ENCODE measurements around the gene ARFGAP3.
"Not testable (repeated sequence)": the region's sequence is repeated elsewhere in the genome, so short reads cannot be mapped to it uniquely, and the experiment has no call there.

ARFGAP3 gene

DNA sequence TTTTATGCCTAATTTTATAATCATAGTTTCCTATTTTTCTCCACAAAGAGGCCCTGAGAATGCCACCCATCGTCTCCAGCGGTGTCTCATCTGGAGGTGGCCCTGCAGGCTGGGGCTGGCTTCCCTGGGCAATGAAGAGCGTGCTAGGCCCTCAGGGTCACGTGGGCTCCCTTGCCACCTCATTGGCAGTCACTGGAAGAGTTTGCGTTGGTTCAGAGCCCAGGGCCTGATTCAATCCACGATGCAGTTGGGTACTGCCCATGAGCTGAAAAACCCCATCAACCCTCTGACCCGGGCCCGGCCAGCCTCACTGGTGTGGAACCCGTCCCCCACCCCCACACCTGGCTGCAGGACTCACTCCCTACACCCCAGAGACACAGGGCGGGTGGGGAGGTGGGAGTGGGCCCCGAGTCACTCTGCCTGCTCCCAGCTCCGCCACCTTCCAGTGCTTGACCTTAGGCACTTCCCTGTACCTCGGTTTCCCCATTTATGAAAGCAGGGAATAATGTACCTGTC lies 93.0 kb downstream of the ARFGAP3 start:
- ChIA-PET CTCF (no interaction called here), POLR2A (interaction anchor here (2.3 kb wide), 1 partner anchor 149 kb away, joined by 6 read pairs; the partner anchor contains the start of gene POLDIP3)
- DNase-seq (ENCODE audit: extremely low spot score) = no peak
- no peak for TF ChIP-seq TARDBP (IDR thresholded peaks at IDR 0.05)
- no peak for TF ChIP-seq NFRKB (IDR thresholded peaks at IDR 0.05)
- no peak for TF ChIP-seq CTBP1 (IDR thresholded peaks at IDR 0.05; ENCODE audit: borderline replicate concordance)
- no peak for TF ChIP-seq L3MBTL2 (conservative IDR thresholded peaks at IDR 0.05)
- TF ChIP-seq BHLHE40 (IDR thresholded peaks at IDR 0.05; ENCODE audit: borderline replicate concordance) = no peak
- TF ChIP-seq FOXK2 (IDR thresholded peaks at IDR 0.05) = no peak
- no peak for TF ChIP-seq FOXA1 (IDR thresholded peaks at IDR 0.05)
- TF ChIP-seq LEF1 (IDR thresholded peaks at IDR 0.05; ENCODE audit: borderline replicate concordance) = no peak
- no peak for TF ChIP-seq HDGF (IDR thresholded peaks at IDR 0.05; ENCODE audit: borderline replicate concordance)
- no peak for TF ChIP-seq ARNT (IDR thresholded peaks at IDR 0.05)
- no peak for TF ChIP-seq PKNOX1 (IDR thresholded peaks at IDR 0.05)

- TF ChIP-seq L3MBTL2 (conservative IDR thresholded peaks at IDR 0.05) (no peak), HDGF (IDR thresholded peaks at IDR 0.05; ENCODE audit: borderline replicate concordance) (no peak), BHLHE40 (IDR thresholded peaks at IDR 0.05; ENCODE audit: borderline replicate concordance) (no peak), CTBP1 (IDR thresholded peaks at IDR 0.05; ENCODE audit: borderline replicate concordance) (no peak), ARNT (IDR thresholded peaks at IDR 0.05) (no peak), FOXM1 (IDR thresholded peaks at IDR 0.05; ENCODE audit: borderline replicate concordance) (no peak), SUZ12 (IDR thresholded peaks at IDR 0.05) (no peak), FOXK2 (IDR thresholded peaks at IDR 0.05) (no peak), ZNF384 (IDR thresholded peaks at IDR 0.05) (no peak), PKNOX1 (IDR thresholded peaks at IDR 0.05) (no peak)
- no peak for DNase-seq (ENCODE audit: extremely low spot score)
- ChIA-PET CTCF (no interaction called here), POLR2A (no interaction called here)
Measured at GRCh38 chr22:42760806-42761565, 96.1 kb downstream of the ARFGAP3 start.

DNA sequence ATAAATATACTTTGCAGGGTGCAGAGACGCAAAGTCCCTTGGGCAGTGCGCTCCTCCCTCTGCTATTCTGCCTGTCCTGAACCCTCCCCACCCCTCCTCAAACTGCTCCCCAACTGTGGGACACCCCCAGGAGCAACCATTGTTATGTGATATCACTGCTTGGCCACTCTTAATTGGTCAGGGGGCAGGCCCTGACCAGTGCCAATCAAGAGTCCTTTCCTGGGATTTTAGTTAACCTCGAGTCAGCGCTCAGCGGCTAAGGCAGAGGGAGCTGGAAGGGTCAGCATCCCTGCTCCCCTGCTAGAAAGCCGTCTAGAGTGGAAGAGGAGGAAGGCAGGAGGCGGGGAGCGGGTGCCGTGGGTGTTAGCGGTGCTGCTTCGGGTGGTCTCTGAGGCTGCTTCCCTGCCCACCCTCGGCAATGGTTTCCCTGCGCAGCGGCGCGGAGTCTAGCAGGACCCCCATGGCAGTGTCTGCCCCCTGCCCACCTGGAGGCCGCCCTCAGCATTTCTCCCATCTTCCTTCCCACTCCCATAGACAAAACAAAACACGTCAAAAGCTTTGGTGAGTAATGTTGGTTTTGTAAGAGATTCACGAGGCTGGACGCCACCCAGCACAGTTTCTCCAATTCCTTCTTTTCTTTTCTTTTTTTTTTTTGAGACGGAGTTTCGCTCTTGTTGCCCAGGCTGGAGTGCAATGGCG lies 98.0 kb downstream of the ARFGAP3 start:
- TF ChIP-seq BHLHE40 (IDR thresholded peaks at IDR 0.05; ENCODE audit: borderline replicate concordance) (no peak), PKNOX1 (IDR thresholded peaks at IDR 0.05) (no peak), FOXK2 (IDR thresholded peaks at IDR 0.05) (no peak), CTBP1 (IDR thresholded peaks at IDR 0.05; ENCODE audit: borderline replicate concordance) (no peak), TARDBP (IDR thresholded peaks at IDR 0.05) (no peak), FOXA1 (IDR thresholded peaks at IDR 0.05) (no peak), SP1 (IDR thresholded peaks at IDR 0.05) (no peak), L3MBTL2 (conservative IDR thresholded peaks at IDR 0.05) (no peak), ARNT (IDR thresholded peaks at IDR 0.05) (no peak), HDGF (IDR thresholded peaks at IDR 0.05; ENCODE audit: borderline replicate concordance) (no peak), SUZ12 (IDR thresholded peaks at IDR 0.05) (no peak), LEF1 (IDR thresholded peaks at IDR 0.05; ENCODE audit: borderline replicate concordance) (no peak), ELF4 (IDR thresholded peaks at IDR 0.05) (no peak), FOXM1 (IDR thresholded peaks at IDR 0.05; ENCODE audit: borderline replicate concordance) (no peak)
- no peak for DNase-seq (ENCODE audit: extremely low spot score)
- POLR2A ChIA-PET = no interaction called here
- CTCF ChIA-PET = interaction anchor here (0.6 to 1.2 kb wide), 2 partner anchors 11 to 802 kb away, joined by 3 to 7 read pairs; no protein-coding TSS in a partner anchor

DNA sequence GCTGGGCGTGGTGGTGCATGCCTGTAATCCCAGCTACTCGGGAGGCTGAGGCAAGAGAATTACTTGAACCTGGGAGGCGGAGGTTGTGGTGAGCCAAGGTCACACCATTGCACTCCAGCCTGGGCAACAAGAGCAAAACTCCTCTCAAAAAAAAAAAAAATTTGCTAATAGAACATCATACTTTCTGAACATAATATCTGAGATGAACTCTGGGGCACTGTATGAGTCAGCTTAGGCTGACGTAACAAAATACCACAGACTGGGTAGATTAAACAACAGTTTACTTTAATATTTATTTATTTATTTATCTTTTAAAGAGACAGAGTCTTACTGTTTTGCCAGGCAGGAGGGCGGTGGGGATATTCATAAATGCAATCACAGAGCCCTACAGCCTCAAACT lies 101.5 kb downstream of the ARFGAP3 start:
- POLR2A ChIA-PET; DNase-seq (ENCODE audit: extremely low spot score): not testable (repeated sequence)
- CTCF ChIA-PET = interaction anchor here (0.7 kb wide), 1 partner anchor 10 kb away, joined by 3 read pairs; no protein-coding TSS in a partner anchor

DNA sequence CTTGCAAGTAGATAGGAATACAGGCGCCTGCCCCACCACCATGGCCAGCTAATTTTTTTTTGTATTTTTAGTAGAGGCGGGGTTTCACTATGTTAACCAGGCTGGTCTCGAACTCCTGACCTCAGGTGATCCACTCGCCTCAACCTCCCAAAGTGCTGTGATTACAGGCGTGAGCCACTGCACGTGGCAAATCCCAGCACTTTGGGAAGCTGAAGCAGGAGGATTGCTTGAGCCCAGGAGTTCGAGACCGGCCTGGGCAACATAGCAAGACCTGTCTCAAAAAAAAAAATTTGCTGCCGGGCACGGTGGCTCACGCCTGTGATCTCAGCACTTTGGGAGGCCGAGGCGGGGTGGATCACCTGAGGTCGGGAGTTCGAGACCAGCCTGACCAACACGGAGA lies 102.0 kb downstream of the ARFGAP3 start:
- CTCF ChIA-PET = interaction anchor here (0.7 kb wide), 1 partner anchor 10 kb away, joined by 3 read pairs; no protein-coding TSS in a partner anchor
- POLR2A ChIA-PET; DNase-seq (ENCODE audit: extremely low spot score): not testable (repeated sequence)

DNA sequence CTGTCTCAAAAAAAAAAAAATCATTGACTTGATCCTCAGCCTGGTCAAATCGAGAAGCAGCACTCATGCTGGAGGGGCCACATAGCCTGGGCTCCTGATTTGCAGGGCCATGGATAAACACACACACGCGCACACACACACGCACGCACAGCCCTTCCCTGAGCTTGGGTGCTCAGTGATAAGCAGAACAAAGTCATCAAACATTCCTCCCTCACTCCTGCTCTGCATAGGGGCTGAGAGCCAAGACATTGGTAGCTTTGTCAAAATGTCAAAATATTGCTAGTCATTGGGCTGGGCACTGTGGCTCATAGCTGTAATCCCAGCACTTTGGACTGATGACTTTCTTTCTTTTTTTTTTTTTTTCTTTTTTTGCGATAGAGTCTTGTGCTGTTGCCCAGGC lies 102.4 kb downstream of the ARFGAP3 start:
- DNase-seq (ENCODE audit: extremely low spot score) = no peak
- ChIA-PET CTCF (interaction anchor here (0.6 kb wide), 1 partner anchor 137 kb away, joined by 3 read pairs; no protein-coding TSS in a partner anchor), POLR2A (no interaction called here)
- TF ChIP-seq ZNF384 (IDR thresholded peaks at IDR 0.05) = no peak
- TF ChIP-seq LEF1 (IDR thresholded peaks at IDR 0.05; ENCODE audit: borderline replicate concordance) = no peak
- no peak for TF ChIP-seq BHLHE40 (IDR thresholded peaks at IDR 0.05; ENCODE audit: borderline replicate concordance)
- TF ChIP-seq FOXA1 (IDR thresholded peaks at IDR 0.05) = no peak
- TF ChIP-seq FOXM1 (IDR thresholded peaks at IDR 0.05; ENCODE audit: borderline replicate concordance) = no peak
- TF ChIP-seq CTBP1 (IDR thresholded peaks at IDR 0.05; ENCODE audit: borderline replicate concordance) = no peak
- TF ChIP-seq TARDBP (IDR thresholded peaks at IDR 0.05) = no peak
- no peak for TF ChIP-seq NFRKB (IDR thresholded peaks at IDR 0.05)
- no peak for TF ChIP-seq PKNOX1 (IDR thresholded peaks at IDR 0.05)
- no peak for TF ChIP-seq ARNT (IDR thresholded peaks at IDR 0.05)
- TF ChIP-seq HDGF (IDR thresholded peaks at IDR 0.05; ENCODE audit: borderline replicate concordance) = no peak
- no peak for TF ChIP-seq SP1 (IDR thresholded peaks at IDR 0.05)
- no peak for TF ChIP-seq FOXK2 (IDR thresholded peaks at IDR 0.05)
- TF ChIP-seq ELF4 (IDR thresholded peaks at IDR 0.05) = no peak
- no peak for TF ChIP-seq L3MBTL2 (conservative IDR thresholded peaks at IDR 0.05)
- no peak for TF ChIP-seq SUZ12 (IDR thresholded peaks at IDR 0.05)
